DMS79 (cell line): Measurements from ENCODE around the gene DOCK3.
"Not testable (repeated sequence)": the region's sequence is repeated elsewhere in the genome, so short reads cannot be mapped to it uniquely, and the experiment has no call there.

Experiments used
- DNase-seq: peaks from one replicate; lab custom pipeline; 2025; lab: John Stamatoyannopoulos, UW

DOCK3 gene

GRCh38 chr3:50676031-50676705 is 1.4 kb downstream of the DOCK3 start:
- no peak for DNase-seq

- no peak for DNase-seq
These were observed 12.5 kb downstream of the DOCK3 start for GRCh38 chr3:50687127-50687751.

DNA sequence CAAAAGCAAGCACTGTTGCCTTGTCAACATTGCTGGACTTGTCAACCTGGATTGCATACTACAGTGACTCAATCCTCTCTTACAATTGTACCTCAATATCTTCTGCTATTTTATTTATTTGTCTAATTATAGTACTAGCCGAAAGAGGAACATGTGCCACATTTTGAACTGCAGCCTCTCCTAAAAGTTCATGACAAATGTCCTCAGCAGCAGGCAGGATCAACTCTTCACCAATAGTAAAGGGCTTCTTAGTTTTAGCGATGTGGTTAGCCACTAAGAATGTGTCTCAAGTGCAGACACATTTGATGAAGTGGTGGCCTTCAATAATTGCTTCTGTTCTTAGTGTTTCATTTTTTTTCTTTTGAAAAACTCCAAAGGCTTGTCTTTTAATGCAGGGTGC is 13.2 kb downstream of the DOCK3 start:
- DNase-seq: no peak

DNA sequence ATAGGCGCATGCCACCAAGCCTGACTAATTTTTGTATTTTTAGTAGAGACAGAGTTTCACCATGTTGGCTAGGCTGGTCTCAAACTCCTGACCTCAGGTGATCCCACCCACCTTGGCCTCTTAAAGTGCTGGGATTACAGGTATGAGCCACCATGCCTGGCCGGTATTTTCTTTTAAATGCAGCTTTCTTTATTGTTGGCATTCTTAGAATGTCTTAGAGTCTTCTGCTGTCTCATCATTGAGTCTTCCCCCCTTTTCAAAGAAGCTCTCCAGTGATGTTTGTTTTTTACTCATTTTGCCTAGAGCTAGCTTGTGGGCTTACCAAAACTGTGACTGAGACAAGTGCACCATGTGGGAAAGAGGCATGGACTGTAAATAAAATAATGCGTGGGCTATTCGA is 13.9 kb downstream of the DOCK3 start:
- not testable (repeated sequence) for DNase-seq

- no peak for DNase-seq
These were observed 14.8 kb downstream of the DOCK3 start for GRCh38 chr3:50689558-50689957.

DNA sequence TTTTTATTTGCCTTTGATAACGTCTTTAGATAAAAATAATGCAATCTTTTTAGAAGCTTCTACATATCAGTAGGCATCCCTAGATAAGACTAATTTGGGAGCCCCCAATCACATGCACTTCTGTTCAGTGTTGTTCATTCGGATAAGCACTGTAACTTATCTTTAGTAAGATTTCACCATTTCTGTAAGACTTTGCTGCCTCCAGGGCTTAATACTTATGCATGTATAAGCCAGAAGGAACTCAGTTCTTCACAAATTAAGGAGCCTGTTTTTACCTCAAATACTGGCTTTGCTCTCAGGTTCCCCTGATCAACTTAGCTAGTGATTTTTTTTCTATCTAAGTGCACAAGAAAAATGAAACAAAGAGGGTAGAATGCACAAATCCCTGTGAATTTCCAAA is 20.3 kb downstream of the DOCK3 start:
- DNase-seq: no peak

- DNase-seq: no peak
These were observed 21.5 kb downstream of the DOCK3 start for GRCh38 chr3:50696276-50696675.

DNA sequence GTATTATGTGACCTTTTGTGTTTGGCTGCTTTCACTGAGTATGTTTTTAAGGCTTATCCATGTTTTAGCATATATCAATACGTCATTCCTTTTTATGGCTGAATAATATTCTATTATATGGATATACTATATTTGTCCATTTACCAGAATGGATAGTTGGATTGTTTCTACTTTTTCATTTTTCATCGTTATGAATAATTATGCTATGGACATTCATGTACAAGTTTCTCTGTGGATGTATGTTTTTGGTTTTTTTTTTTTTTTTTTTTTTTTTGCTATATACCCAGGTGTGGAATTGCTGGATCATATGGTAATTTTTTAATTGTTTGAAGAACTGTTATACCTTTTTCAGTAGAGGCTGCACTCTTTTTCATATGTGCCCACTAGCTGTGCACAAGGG is 23.5 kb downstream of the DOCK3 start:
- DNase-seq: no peak

DNA sequence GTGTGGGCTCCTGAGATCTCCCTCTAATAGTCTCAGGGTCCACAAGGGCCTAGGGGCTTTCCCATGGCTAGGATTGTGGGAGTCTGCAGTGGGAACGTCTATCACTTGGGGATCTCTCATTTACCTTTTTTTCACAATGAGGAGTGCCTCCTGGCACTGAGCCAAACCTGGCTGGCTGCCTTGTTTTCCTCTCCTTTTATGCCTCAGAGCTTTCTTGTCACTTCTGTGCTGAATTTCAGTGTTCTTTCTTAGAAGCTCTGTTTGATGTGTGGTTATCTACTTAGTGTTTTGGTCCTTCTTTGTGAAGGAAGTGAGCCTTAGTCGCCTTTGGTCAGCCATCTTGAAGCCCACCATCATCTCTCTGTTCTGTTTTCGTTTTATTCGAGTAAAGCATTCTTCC is 33.9 kb downstream of the DOCK3 start:
- peak; percentile 17 for DNase-seq

- no peak for DNase-seq
These were observed 40.2 kb downstream of the DOCK3 start for GRCh38 chr3:50714946-50715345.

DNA sequence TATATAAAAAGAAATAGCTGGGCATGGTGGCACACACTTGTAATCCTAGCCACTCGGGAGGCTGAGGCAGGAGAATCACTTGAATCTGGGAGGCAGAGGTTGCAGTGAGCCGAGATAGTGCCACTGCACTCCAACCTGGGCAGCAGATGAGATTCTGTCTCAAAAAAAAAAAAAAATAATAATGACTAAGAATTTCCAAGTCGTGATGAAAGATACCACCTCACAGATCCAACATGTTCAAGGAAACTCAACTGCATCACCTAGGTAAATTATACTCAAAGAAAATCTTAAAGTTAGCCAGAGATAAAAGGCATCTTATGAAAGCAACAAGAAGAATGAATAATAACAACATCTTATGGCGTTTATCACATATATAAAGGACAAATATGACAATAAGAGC is 50.1 kb downstream of the DOCK3 start:
- no peak for DNase-seq

- DNase-seq: no peak
These were observed 60.3 kb downstream of the DOCK3 start for GRCh38 chr3:50734985-50735384.

DNA sequence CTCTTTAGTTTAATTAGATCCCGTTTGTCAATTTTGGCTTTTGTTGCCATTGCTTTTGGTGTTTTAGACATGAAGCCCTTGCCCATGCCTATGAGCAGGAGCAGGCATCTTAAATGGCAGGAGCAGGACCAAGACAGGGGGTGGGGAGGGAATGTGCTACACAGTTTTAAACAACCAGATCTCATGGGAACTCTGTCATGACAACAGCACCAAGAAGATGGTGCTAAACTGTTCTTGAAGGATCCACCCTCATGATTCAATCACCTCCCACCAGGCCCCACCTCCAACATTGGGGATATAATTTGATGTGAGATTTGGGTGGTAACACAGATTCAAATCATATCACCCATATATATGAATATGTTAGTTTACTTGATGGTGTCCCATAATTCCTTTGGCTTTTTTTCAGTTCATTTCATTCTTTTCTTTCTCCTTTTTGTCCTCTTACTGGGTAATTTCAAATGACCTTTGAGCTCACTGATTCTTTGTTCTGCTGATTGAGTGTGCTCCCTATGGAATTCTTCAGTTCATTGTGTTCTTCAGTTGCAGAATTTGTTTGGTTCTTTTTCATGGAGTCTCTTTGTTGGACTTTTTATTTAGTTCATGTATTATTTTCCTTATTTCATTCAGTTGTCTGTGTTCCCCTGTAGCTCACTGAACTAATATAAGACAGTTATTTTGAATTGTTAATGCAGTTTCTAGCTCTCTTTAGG is 62.6 kb downstream of the DOCK3 start:
- no peak for DNase-seq

- DNase-seq: no peak
These were observed 63.3 kb downstream of the DOCK3 start for GRCh38 chr3:50737906-50738598.

GRCh38 chr3:50743643-50744042 is 68.9 kb downstream of the DOCK3 start:
- DNase-seq: no peak

DNA sequence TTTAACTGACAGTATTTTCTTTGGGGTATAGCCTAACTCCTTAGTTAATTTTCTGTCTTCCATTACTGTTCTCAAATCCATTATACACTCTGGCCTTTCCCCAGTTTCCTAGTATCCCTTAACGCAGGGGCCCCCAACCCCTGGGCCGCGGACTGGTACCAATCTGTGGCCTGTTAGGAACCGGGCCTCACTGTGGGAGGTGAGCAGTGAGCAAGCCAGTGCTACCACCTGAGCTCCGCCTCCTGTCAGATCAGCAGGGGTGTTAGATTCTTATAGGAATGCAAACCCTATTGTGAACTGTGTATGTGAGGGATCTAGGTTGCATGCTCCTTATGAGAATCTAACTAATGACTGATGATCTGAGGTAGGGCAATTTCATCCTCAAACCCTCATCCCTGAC is 75.1 kb downstream of the DOCK3 start:
- no peak for DNase-seq

GRCh38 chr3:50759015-50759414 is 84.3 kb downstream of the DOCK3 start:
- no peak for DNase-seq

DNA sequence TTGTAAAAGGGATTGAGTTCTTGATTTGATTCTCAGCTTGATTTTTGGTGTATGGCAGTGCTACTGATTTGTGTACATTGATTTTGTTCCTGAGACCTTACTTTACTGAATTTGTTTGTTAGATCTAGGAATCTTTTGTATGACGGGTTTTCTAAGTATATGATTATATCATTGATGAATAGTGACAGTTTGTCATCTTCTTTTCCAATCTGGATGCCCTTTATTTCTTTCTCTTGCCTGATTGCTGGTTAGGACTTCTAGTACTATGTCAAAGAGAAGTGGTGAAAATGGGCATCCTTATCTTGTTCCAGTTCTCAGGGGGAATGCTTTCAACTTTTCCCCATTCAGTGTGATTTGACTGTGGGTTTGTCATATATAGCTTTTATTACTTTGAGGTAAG is 103.0 kb downstream of the DOCK3 start:
- no peak for DNase-seq

DNA sequence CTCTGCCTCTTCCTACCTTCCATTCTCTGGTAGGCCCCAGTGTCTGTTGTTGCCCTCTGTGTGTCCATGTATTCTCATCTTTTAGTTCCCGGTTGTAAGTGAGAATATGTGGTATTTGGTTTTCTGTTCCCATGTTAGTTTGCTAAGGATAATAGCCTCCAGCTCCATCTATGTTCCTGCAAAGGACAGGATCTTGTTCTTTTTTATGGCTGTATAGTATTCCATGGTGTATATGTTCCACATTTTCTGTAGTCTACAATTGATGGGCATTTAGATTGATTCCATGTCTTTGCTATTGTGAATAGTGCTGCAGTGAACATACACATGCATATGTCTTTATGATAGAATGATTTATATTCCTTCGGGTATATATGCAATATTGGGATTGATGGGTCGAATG is 107.0 kb downstream of the DOCK3 start:
- not testable (repeated sequence) for DNase-seq

DNA sequence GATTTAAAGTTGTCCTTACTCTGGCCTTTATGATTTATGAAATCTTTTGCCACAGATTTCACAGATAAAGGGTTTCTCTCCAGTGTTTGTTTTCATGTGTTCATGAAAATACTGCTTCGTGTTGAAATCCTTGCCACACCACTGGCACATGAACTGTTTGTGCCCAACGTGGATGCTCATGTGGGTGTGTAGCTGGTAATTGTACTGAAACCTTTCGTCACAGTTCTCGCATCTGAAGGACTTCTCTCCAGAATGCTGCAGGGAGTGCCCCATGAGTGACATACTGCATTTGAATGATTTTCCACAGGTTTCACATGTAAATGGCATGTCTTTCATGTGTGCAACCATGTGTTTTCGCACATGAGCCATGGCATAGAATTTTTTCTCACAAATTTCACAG is 111.9 kb downstream of the DOCK3 start:
- no peak for DNase-seq

- not testable (repeated sequence) for DNase-seq
These were observed 116.2 kb downstream of the DOCK3 start for GRCh38 chr3:50790894-50791293.

DNA sequence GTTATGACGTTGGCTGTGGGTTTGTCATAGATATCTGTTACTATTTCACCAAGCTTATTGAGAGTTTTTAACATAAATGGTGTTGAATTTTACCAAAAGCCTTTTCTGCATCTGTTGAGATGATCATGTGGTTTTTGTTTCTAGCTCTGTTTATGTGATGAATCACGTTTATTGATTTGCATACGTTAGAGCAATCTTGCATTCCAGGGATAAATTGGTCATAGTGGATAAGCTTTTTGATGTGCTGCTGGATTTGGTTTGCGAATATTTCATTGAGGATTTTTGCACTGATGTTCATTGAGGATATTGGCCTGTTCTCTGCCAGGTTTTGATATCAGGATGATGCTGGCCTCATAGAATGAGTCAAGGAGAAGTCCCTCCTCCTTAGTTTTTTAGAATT is 117.8 kb downstream of the DOCK3 start:
- no peak for DNase-seq

GRCh38 chr3:50803805-50804204 is 129.1 kb downstream of the DOCK3 start:
- DNase-seq: not testable (repeated sequence)
